ENCODE results near the gene TSPAN3.

TSPAN3 gene

DNA sequence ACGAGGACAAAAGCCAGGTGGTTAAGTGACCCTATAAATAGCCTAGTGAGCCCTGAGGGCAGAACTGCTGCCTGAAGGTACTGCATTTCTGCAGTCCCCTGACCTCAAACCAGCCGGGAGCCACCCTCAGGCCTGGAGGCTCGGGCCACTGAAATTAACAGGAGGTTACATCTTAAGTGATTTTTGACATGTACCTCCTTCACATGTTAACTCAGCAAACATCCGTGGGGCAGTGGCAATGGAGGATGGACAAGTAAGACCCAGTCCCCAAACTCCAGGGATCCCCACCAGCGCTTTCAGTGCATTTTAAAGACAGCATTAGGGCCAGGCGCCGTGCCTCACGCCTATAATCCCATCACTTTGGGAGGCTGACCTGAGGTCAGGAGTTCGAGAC lies 49.8 kb downstream of the TSPAN3 start:
- no peak overlapping the region for H3K27ac ChIP-seq (replicated peaks)
- TF ChIP-seq SPI1 (IDR thresholded peaks at IDR 0.05; ENCODE audit: borderline replicate concordance, low read depth) (no peak), POLR2AphosphoS5 (IDR thresholded peaks at IDR 0.05; ENCODE audit: low read depth) (0 out of 2 replicates have a peak, but pooled peaks have one; percentile 21)
- H3K27me3 ChIP-seq (ENCODE audit: insufficient read depth, poor library complexity, severe bottlenecking) = no peaks in the 10 kb centered on the region
- no peak for DNase-seq (ENCODE audit: low read depth in 1 of 2, low spot score in 1 of 2)
- no peak overlapping the region for H3K4me3 ChIP-seq (replicated peaks; ENCODE audit: insufficient read depth, low read length)

DNA sequence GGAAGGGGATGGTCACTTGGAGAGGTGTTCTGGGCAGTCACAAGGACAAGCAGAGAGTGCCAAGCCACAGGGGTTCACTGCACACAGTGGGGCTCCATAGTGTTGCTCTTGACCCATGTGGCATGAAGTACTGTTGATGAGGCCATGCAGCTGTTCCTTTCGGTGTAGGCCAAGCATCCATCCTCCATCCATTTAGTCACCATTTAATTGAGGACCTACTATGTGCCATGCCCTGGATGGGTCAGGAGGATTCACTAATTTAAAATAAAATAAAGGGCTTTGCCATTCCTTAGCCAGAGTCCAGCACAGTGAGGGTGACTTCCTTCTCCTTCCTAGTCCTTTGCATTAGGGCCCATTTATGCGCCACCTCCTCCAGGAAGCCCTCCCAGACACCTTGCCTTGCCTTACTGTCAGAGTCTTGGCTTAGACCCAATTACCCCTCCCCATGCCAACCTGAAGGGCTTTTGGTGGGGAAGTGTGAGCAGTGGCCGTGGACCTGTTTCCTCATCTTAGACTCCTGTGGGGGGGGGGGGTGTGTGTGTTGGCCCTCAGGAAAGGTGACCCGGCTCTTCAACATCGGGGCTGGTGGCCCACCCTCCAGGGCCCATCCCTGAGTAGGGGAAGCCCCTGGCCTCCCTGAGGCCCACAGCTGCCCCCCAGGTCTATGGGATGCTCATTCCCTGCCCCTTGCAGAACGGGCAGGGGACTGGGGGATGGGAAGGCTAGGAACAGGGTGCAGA lies 50.4 kb downstream of the TSPAN3 start:
- Histone ChIP-seq H3K27ac (replicated peaks) (no peak overlapping the region; the same call in 1 of the 2 replicates), H3K4me3 (replicated peaks; ENCODE audit: insufficient read depth, low read length) (no peak overlapping the region), H3K27me3 (ENCODE audit: insufficient read depth, poor library complexity, severe bottlenecking) (no peaks in the 10 kb centered on the region)
- no peak for TF ChIP-seq POLR2AphosphoS5 (IDR thresholded peaks at IDR 0.05; ENCODE audit: low read depth)
- TF ChIP-seq, protein P1, sequence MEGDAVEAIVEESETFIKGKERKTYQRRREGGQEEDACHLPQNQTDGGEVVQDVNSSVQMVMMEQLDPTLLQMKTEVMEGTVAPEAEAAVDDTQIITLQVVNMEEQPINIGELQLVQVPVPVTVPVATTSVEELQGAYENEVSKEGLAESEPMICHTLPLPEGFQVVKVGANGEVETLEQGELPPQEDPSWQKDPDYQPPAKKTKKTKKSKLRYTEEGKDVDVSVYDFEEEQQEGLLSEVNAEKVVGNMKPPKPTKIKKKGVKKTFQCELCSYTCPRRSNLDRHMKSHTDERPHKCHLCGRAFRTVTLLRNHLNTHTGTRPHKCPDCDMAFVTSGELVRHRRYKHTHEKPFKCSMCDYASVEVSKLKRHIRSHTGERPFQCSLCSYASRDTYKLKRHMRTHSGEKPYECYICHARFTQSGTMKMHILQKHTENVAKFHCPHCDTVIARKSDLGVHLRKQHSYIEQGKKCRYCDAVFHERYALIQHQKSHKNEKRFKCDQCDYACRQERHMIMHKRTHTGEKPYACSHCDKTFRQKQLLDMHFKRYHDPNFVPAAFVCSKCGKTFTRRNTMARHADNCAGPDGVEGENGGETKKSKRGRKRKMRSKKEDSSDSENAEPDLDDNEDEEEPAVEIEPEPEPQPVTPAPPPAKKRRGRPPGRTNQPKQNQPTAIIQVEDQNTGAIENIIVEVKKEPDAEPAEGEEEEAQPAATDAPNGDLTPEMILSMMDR (IDR thresholded peaks at IDR 0.05; ENCODE audit: insufficient read depth, low read length) = no peak
- no peak for TF ChIP-seq SPI1 (IDR thresholded peaks at IDR 0.05; ENCODE audit: borderline replicate concordance, low read depth)
- no peak for TF ChIP-seq GABPA (IDR thresholded peaks at IDR 0.05; ENCODE audit: low read depth)
- TF ChIP-seq, protein P2, sequence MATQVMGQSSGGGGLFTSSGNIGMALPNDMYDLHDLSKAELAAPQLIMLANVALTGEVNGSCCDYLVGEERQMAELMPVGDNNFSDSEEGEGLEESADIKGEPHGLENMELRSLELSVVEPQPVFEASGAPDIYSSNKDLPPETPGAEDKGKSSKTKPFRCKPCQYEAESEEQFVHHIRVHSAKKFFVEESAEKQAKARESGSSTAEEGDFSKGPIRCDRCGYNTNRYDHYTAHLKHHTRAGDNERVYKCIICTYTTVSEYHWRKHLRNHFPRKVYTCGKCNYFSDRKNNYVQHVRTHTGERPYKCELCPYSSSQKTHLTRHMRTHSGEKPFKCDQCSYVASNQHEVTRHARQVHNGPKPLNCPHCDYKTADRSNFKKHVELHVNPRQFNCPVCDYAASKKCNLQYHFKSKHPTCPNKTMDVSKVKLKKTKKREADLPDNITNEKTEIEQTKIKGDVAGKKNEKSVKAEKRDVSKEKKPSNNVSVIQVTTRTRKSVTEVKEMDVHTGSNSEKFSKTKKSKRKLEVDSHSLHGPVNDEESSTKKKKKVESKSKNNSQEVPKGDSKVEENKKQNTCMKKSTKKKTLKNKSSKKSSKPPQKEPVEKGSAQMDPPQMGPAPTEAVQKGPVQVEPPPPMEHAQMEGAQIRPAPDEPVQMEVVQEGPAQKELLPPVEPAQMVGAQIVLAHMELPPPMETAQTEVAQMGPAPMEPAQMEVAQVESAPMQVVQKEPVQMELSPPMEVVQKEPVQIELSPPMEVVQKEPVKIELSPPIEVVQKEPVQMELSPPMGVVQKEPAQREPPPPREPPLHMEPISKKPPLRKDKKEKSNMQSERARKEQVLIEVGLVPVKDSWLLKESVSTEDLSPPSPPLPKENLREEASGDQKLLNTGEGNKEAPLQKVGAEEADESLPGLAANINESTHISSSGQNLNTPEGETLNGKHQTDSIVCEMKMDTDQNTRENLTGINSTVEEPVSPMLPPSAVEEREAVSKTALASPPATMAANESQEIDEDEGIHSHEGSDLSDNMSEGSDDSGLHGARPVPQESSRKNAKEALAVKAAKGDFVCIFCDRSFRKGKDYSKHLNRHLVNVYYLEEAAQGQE (IDR thresholded peaks at IDR 0.05; ENCODE audit: insufficient replicate concordance, low read depth) = no peak
- peak in 1 of 2 experiments; percentile 43 for DNase-seq (ENCODE audit: low read depth in 1 of 2, low spot score in 1 of 2)

DNA sequence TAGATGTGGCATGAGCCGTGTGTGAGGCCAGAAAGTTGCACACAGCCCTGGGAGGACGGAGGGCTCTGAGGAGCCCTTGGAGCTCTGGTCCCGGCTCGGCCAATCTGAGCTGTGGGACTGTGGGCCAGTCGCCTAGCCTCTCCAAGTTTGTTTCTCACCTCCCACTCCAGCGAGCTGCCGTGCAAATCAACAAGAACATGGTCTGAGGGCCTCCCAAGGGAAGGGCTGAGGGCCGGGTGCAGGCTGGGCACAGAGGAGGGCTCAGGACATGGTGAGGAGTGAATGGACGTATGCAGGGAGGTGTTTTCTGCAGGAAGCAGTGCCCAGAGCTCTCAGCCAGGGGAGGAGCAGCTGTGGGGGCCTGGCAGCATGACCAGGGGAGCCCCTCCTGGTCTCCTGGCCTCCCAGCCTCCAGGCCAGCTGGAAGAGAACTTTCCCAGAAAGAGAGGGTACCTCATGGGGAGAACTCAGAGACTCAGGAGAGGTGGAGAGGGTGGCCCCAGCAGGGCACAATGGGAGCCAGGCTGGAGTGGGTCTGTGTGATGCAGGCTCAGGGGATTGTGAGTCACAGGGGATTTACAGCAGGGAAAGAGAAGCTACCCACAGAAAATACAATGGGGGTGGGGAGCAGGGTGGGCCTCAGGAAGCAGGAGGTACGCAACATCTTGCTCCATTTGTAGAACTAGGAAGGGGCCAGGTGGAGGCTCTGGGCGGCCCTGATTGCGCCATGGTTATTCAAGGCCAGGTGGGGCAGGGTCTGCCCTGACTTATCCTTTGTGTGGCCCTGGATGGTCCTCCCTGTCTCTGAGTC lies 51.2 kb downstream of the TSPAN3 start:
- H3K27me3 ChIP-seq (ENCODE audit: insufficient read depth, poor library complexity, severe bottlenecking) = no peaks in the 10 kb centered on the region
- peak overlapping the region; percentile 62 for H3K27ac ChIP-seq (replicated peaks)
- TF ChIP-seq, protein P1 (IDR thresholded peaks at IDR 0.05; ENCODE audit: insufficient read depth, low read length) = no peak
- no peak for TF ChIP-seq SPI1 (IDR thresholded peaks at IDR 0.05; ENCODE audit: borderline replicate concordance, low read depth)
- no peak for TF ChIP-seq POLR2AphosphoS5 (IDR thresholded peaks at IDR 0.05; ENCODE audit: low read depth)
- TF ChIP-seq, protein P2 (IDR thresholded peaks at IDR 0.05; ENCODE audit: insufficient replicate concordance, low read depth) = no peak
- TF ChIP-seq GABPA (IDR thresholded peaks at IDR 0.05; ENCODE audit: low read depth) = no peak
- H3K4me3 ChIP-seq (replicated peaks; ENCODE audit: insufficient read depth, low read length) = no peak overlapping the region
- no peak for DNase-seq (ENCODE audit: low read depth in 1 of 2, low spot score in 1 of 2)
